ENCODE data around the gene FARS2.

FARS2 gene

GRCh38 chr6:5290097-5290496, 28.8 kb downstream of the FARS2 start:
- Histone ChIP-seq H3K36me3 (ENCODE audit: control insufficient read depth, insufficient read depth, low read length) (no peaks in the 10 kb centered on the region), H3K18ac (ENCODE audit: low read length) (no peak overlapping the region), H3K4me2 (ENCODE audit: low read length) (no peak overlapping the region), H2AK5ac (ENCODE audit: low read length) (no peak overlapping the region), H2BK15ac (replicated peaks; ENCODE audit: low read depth) (no peak overlapping the region), H3K79me2 (ENCODE audit: control insufficient read depth, insufficient read depth, low read length) (no peaks in the 10 kb centered on the region), H4K8ac (ENCODE audit: low read depth, low read length) (no peak overlapping the region), H3K27ac (ENCODE audit: low read depth, low read length) (no peak overlapping the region), H4K5ac (ENCODE audit: low read length) (no peak overlapping the region), H2BK120ac (ENCODE audit: low read depth, low read length) (no peak overlapping the region), H3K9ac (ENCODE audit: low read length) (no peak overlapping the region), H2BK5ac (ENCODE audit: low read length) (no peak overlapping the region), H3K4ac (ENCODE audit: low read depth, low read length) (no peak overlapping the region), H3K4me3 (ENCODE audit: low read length) (no peak overlapping the region), H3K27me3 (ENCODE audit: insufficient read depth, low read length, poor library complexity) (no peaks in the 10 kb centered on the region), H3K56ac (ENCODE audit: low read length) (no peak overlapping the region), H3K4me1 (ENCODE audit: control insufficient read depth, low read depth, low read length) (no peaks in the 10 kb centered on the region), H3K23ac (ENCODE audit: low read length) (no peak overlapping the region), H3K79me1 (ENCODE audit: low read length) (peaks cover 10% of the 10 kb centered on the region)
- WGBS (ENCODE audit: extremely low coverage, insufficient coverage, low lambda C conversion rate): no CpG with 5 or more reads among the region's 1 CpG
- DNase-seq: no peak

- Histone ChIP-seq H3K56ac (ENCODE audit: low read length) (no peak overlapping the region), H3K18ac (ENCODE audit: low read length) (no peak overlapping the region), H2AK5ac (ENCODE audit: low read length) (no peak overlapping the region), H4K5ac (ENCODE audit: low read length) (no peak overlapping the region), H2BK5ac (ENCODE audit: low read length) (no peak overlapping the region), H2BK120ac (ENCODE audit: low read depth, low read length) (no peak overlapping the region), H3K79me2 (ENCODE audit: control insufficient read depth, insufficient read depth, low read length) (no peaks in the 10 kb centered on the region), H3K36me3 (ENCODE audit: control insufficient read depth, insufficient read depth, low read length) (no peaks in the 10 kb centered on the region), H3K4me2 (ENCODE audit: low read length) (no peak overlapping the region), H3K27ac (ENCODE audit: low read depth, low read length) (no peak overlapping the region), H4K8ac (ENCODE audit: low read depth, low read length) (no peak overlapping the region), H3K79me1 (ENCODE audit: low read length) (peaks cover 10% of the 10 kb centered on the region), H3K4me1 (ENCODE audit: control insufficient read depth, low read depth, low read length) (no peaks in the 10 kb centered on the region), H3K4ac (ENCODE audit: low read depth, low read length) (no peak overlapping the region), H3K27me3 (ENCODE audit: insufficient read depth, low read length, poor library complexity) (no peaks in the 10 kb centered on the region), H3K4me3 (ENCODE audit: low read length) (no peak overlapping the region), H3K9ac (ENCODE audit: low read length) (no peak overlapping the region), H3K23ac (ENCODE audit: low read length) (no peak overlapping the region), H2BK15ac (replicated peaks; ENCODE audit: low read depth) (no peak overlapping the region)
- DNase-seq: no peak
Observed at GRCh38 chr6:5290500-5290899, 29.2 kb downstream of the FARS2 start.

- Histone ChIP-seq H3K9ac (ENCODE audit: low read length) (no peak overlapping the region), H2BK15ac (replicated peaks; ENCODE audit: low read depth) (no peak overlapping the region), H3K27ac (ENCODE audit: low read depth, low read length) (no peak overlapping the region), H2BK5ac (ENCODE audit: low read length) (no peak overlapping the region), H3K4me2 (ENCODE audit: low read length) (no peak overlapping the region), H3K4me1 (ENCODE audit: control insufficient read depth, low read depth, low read length) (no peaks in the 10 kb centered on the region), H3K79me2 (ENCODE audit: control insufficient read depth, insufficient read depth, low read length) (no peaks in the 10 kb centered on the region), H3K4me3 (ENCODE audit: low read length) (no peak overlapping the region), H3K23ac (ENCODE audit: low read length) (no peak overlapping the region), H2AK5ac (ENCODE audit: low read length) (no peak overlapping the region), H3K79me1 (ENCODE audit: low read length) (peaks cover 12% of the 10 kb centered on the region), H3K18ac (ENCODE audit: low read length) (no peak overlapping the region), H3K56ac (ENCODE audit: low read length) (no peak overlapping the region), H3K27me3 (ENCODE audit: insufficient read depth, low read length, poor library complexity) (no peaks in the 10 kb centered on the region), H3K4ac (ENCODE audit: low read depth, low read length) (no peak overlapping the region), H2BK120ac (ENCODE audit: low read depth, low read length) (no peak overlapping the region), H4K5ac (ENCODE audit: low read length) (no peak overlapping the region), H4K8ac (ENCODE audit: low read depth, low read length) (no peak overlapping the region), H3K36me3 (ENCODE audit: control insufficient read depth, insufficient read depth, low read length) (no peaks in the 10 kb centered on the region)
- WGBS (ENCODE audit: extremely low coverage, insufficient coverage, low lambda C conversion rate): no CpG with 5 or more reads among the region's 1 CpG
- no peak for DNase-seq
Observed at GRCh38 chr6:5292154-5292553, 30.8 kb downstream of the FARS2 start.

GRCh38 chr6:5293692-5294091, 32.4 kb downstream of the FARS2 start:
- Histone ChIP-seq H3K56ac (ENCODE audit: low read length) (no peak overlapping the region), H3K79me1 (ENCODE audit: low read length) (peaks cover 12% of the 10 kb centered on the region), H3K27ac (ENCODE audit: low read depth, low read length) (no peak overlapping the region), H3K4me3 (ENCODE audit: low read length) (no peak overlapping the region), H3K4me1 (ENCODE audit: control insufficient read depth, low read depth, low read length) (no peaks in the 10 kb centered on the region), H2BK15ac (replicated peaks; ENCODE audit: low read depth) (no peak overlapping the region), H3K27me3 (ENCODE audit: insufficient read depth, low read length, poor library complexity) (no peaks in the 10 kb centered on the region), H2BK5ac (ENCODE audit: low read length) (no peak overlapping the region), H3K4ac (ENCODE audit: low read depth, low read length) (no peak overlapping the region), H4K5ac (ENCODE audit: low read length) (no peak overlapping the region), H3K79me2 (ENCODE audit: control insufficient read depth, insufficient read depth, low read length) (no peaks in the 10 kb centered on the region), H2AK5ac (ENCODE audit: low read length) (no peak overlapping the region), H3K23ac (ENCODE audit: low read length) (no peak overlapping the region), H3K4me2 (ENCODE audit: low read length) (no peak overlapping the region), H4K8ac (ENCODE audit: low read depth, low read length) (no peak overlapping the region), H3K36me3 (ENCODE audit: control insufficient read depth, insufficient read depth, low read length) (no peaks in the 10 kb centered on the region), H3K9ac (ENCODE audit: low read length) (no peak overlapping the region), H2BK120ac (ENCODE audit: low read depth, low read length) (no peak overlapping the region), H3K18ac (ENCODE audit: low read length) (no peak overlapping the region)
- WGBS (ENCODE audit: extremely low coverage, insufficient coverage, low lambda C conversion rate): no CpG with 5 or more reads among the region's 2 CpGs
- no peak for DNase-seq

GRCh38 chr6:5294392-5295211, 33.3 kb downstream of the FARS2 start:
- no peak overlapping the region for H3K4me3 ChIP-seq (ENCODE audit: low read length)
- no peaks in the 10 kb centered on the region for H3K27me3 ChIP-seq (ENCODE audit: insufficient read depth, low read length, poor library complexity)
- DNase-seq: no peak
- H2BK120ac ChIP-seq (ENCODE audit: low read depth, low read length): no peak overlapping the region
- no peaks in the 10 kb centered on the region for H3K4me1 ChIP-seq (ENCODE audit: control insufficient read depth, low read depth, low read length)
- WGBS (ENCODE audit: extremely low coverage, insufficient coverage, low lambda C conversion rate): no CpG with 5 or more reads among the region's 11 CpGs
- H3K79me2 ChIP-seq (ENCODE audit: control insufficient read depth, insufficient read depth, low read length): no peaks in the 10 kb centered on the region
- H2BK15ac ChIP-seq (replicated peaks; ENCODE audit: low read depth): no peak overlapping the region
- H3K9ac ChIP-seq (ENCODE audit: low read length): no peak overlapping the region
- H3K27ac ChIP-seq (ENCODE audit: low read depth, low read length): no peak overlapping the region
- H3K23ac ChIP-seq (ENCODE audit: low read length): no peak overlapping the region
- no peak overlapping the region for H3K4me2 ChIP-seq (ENCODE audit: low read length)
- no peak overlapping the region for H4K5ac ChIP-seq (ENCODE audit: low read length)
- H2BK5ac ChIP-seq (ENCODE audit: low read length): no peak overlapping the region
- peaks cover 12% of the 10 kb centered on the region for H3K79me1 ChIP-seq (ENCODE audit: low read length)
- H3K4ac ChIP-seq (ENCODE audit: low read depth, low read length): no peak overlapping the region
- H3K36me3 ChIP-seq (ENCODE audit: control insufficient read depth, insufficient read depth, low read length): no peaks in the 10 kb centered on the region
- H4K8ac ChIP-seq (ENCODE audit: low read depth, low read length): no peak overlapping the region
- H3K56ac ChIP-seq (ENCODE audit: low read length): no peak overlapping the region
- no peak overlapping the region for H3K18ac ChIP-seq (ENCODE audit: low read length)
- no peak overlapping the region for H2AK5ac ChIP-seq (ENCODE audit: low read length)

- Histone ChIP-seq H2AK5ac (ENCODE audit: low read length) (no peak overlapping the region), H3K4me1 (ENCODE audit: control insufficient read depth, low read depth, low read length) (no peaks in the 10 kb centered on the region), H3K18ac (ENCODE audit: low read length) (no peak overlapping the region), H3K4ac (ENCODE audit: low read depth, low read length) (no peak overlapping the region), H2BK120ac (ENCODE audit: low read depth, low read length) (no peak overlapping the region), H4K5ac (ENCODE audit: low read length) (no peak overlapping the region), H3K79me2 (ENCODE audit: control insufficient read depth, insufficient read depth, low read length) (no peaks in the 10 kb centered on the region), H3K56ac (ENCODE audit: low read length) (no peak overlapping the region), H3K79me1 (ENCODE audit: low read length) (peaks cover 10% of the 10 kb centered on the region), H3K27me3 (ENCODE audit: insufficient read depth, low read length, poor library complexity) (no peaks in the 10 kb centered on the region), H2BK15ac (replicated peaks; ENCODE audit: low read depth) (no peak overlapping the region), H3K4me3 (ENCODE audit: low read length) (no peak overlapping the region), H3K27ac (ENCODE audit: low read depth, low read length) (no peak overlapping the region), H3K23ac (ENCODE audit: low read length) (no peak overlapping the region), H3K9ac (ENCODE audit: low read length) (no peak overlapping the region), H2BK5ac (ENCODE audit: low read length) (no peak overlapping the region), H3K36me3 (ENCODE audit: control insufficient read depth, insufficient read depth, low read length) (no peaks in the 10 kb centered on the region), H3K4me2 (ENCODE audit: low read length) (no peak overlapping the region), H4K8ac (ENCODE audit: low read depth, low read length) (no peak overlapping the region)
- WGBS (ENCODE audit: extremely low coverage, insufficient coverage, low lambda C conversion rate): no CpG with 5 or more reads among the region's 7 CpGs
- DNase-seq: no peak
Observed at GRCh38 chr6:5295623-5296022, 34.3 kb downstream of the FARS2 start.

All from mesendoderm (in vitro differentiated cells).